ENCODE measurements around the gene PJVK. TPM values are rescaled to one million over a fixed set of nuclear protein-coding genes. Genes with fewer than 3 reads are reported as not detected.

The PJVK gene
- total RNA-seq, 1 donor from 2014 or later, result 2.0 TPM

DNA sequence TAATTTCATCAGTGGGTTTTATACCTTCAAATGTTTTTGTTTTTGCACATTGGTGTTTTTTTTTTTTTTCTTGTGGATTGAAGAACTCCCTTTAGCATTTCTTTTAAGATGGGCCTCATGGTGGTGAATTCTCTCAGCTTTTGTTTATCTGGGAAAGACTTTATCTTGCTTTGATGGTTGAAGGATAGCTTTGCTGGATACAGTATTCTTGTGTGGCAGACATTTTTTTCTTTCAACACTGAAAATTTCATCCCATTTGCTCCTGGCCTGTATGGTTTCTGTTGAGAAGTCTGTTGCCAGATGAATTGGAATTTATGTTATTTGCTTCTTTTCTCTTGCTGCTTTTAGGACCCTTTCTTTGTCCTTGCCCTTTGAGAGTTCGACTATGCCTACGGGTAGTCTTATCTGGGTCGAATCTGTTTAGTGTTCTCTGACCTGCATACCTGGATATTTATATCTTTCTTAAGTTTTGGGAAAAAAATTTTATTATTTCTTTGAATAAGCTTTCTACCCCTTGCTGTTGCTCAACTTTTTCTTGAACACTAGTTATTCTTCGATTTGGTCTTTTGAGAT, 25.8 kb upstream of the PJVK start:
- Mint-ChIP-seq H3K9me3 (ENCODE audit: unreplicated experiment) (peaks cover 7% of the 10 kb centered on the region), H3K36me3 (ENCODE audit: unreplicated experiment) (peaks cover 30% of the 10 kb centered on the region), H3K27me3 (ENCODE audit: unreplicated experiment) (no peaks in the 10 kb centered on the region), H3K4me3 (ENCODE audit: unreplicated experiment) (no peak overlapping the region), H3K27ac (ENCODE audit: unreplicated experiment) (no peak overlapping the region), H3K4me1 (ENCODE audit: low read depth, unreplicated experiment) (no peaks in the 10 kb centered on the region)
- no peak for TF ChIP-seq CTCF (IDR thresholded peaks at IDR 0.05; ENCODE audit: partially characterized antibody, unreplicated experiment)
- no peak for DNase-seq

- peaks cover 30% of the 10 kb centered on the region for H3K36me3 Mint-ChIP-seq (ENCODE audit: unreplicated experiment)
- H3K4me1 Mint-ChIP-seq (ENCODE audit: low read depth, unreplicated experiment), result no peaks in the 10 kb centered on the region
- DNase-seq, result no peak
- peaks cover 7% of the 10 kb centered on the region for H3K9me3 Mint-ChIP-seq (ENCODE audit: unreplicated experiment)
- H3K4me3 Mint-ChIP-seq (ENCODE audit: unreplicated experiment), result no peak overlapping the region
- no peak overlapping the region for H3K27ac Mint-ChIP-seq (ENCODE audit: unreplicated experiment)
- TF ChIP-seq CTCF (IDR thresholded peaks at IDR 0.05; ENCODE audit: partially characterized antibody, unreplicated experiment), result no peak
- no peaks in the 10 kb centered on the region for H3K27me3 Mint-ChIP-seq (ENCODE audit: unreplicated experiment)
Observed at GRCh38 chr2:178426388-178426787, 24.8 kb upstream of the PJVK start.

DNA sequence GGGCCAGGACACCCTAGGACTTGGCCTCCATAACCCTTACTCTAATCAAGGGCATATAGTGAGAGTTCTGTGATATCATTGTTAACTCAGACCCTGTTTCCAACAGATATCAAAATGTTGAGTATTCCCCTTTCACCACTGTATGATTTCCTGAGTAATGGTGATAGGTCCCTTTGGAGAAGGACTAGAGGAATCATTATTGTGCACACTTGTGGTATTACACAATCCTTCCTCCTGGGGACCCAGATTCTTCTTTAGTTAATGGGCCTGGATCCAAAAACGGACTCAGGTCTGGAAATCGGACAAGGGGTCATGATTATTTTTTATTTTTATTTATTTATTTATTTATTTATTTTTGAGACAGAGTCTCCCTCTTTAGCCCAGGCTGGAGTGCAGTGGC, 23.7 kb upstream of the PJVK start:
- Mint-ChIP-seq H3K4me3 (ENCODE audit: unreplicated experiment) (no peak overlapping the region), H3K4me1 (ENCODE audit: low read depth, unreplicated experiment) (no peaks in the 10 kb centered on the region), H3K9me3 (ENCODE audit: unreplicated experiment) (peaks cover 5% of the 10 kb centered on the region), H3K36me3 (ENCODE audit: unreplicated experiment) (peaks cover 30% of the 10 kb centered on the region), H3K27ac (ENCODE audit: unreplicated experiment) (no peak overlapping the region), H3K27me3 (ENCODE audit: unreplicated experiment) (no peaks in the 10 kb centered on the region)
- no peak for TF ChIP-seq CTCF (IDR thresholded peaks at IDR 0.05; ENCODE audit: partially characterized antibody, unreplicated experiment)
- no peak for DNase-seq

DNA sequence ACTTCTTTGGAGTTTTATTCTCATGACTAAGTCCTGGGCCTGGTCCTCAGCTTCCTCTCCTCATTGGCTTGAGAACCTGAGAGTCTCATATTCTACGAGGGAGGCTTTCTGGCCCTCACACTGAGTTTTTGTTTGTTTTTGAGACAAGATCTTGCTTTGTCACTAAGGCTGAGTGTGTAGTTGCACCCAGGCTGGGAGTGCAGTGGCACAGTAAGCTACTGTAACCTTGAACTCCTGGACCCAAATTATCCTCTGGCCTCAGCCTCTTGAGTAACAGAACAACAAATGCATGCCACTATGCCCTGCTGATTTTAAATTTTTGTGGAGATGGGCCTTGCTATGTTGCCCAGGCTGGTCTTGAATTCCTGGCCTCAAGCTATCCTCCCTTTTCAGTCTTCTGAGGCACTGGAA, 22.8 kb upstream of the PJVK start:
- Mint-ChIP-seq H3K9me3 (ENCODE audit: unreplicated experiment) (peaks cover 3% of the 10 kb centered on the region), H3K36me3 (ENCODE audit: unreplicated experiment) (peaks cover 30% of the 10 kb centered on the region), H3K27ac (ENCODE audit: unreplicated experiment) (no peak overlapping the region), H3K4me1 (ENCODE audit: low read depth, unreplicated experiment) (no peaks in the 10 kb centered on the region), H3K27me3 (ENCODE audit: unreplicated experiment) (no peaks in the 10 kb centered on the region), H3K4me3 (ENCODE audit: unreplicated experiment) (no peak overlapping the region)
- no peak for DNase-seq
- TF ChIP-seq CTCF (IDR thresholded peaks at IDR 0.05; ENCODE audit: partially characterized antibody, unreplicated experiment), result no peak

DNA sequence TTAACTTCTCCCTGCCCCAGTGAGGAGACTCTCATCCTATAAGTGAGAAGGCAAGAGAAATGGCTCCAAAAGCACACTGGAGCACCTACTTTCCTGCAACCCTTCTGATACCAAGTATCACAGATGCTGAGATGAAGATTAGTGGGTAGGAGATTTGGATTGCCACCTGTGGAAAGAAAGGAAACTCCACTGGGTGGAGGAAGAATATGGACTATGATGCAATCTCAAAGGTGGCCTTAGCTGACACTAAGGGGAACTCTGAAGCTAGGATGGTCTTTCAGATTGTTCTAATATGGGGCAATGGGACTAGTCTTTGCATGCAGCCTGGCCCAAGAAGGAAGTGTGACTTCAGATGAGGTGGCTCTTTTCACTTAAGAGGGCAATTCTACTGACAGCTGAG, 21.8 kb upstream of the PJVK start:
- peak overlapping the region; percentile 36 for H3K27ac Mint-ChIP-seq (ENCODE audit: unreplicated experiment)
- no peaks in the 10 kb centered on the region for H3K27me3 Mint-ChIP-seq (ENCODE audit: unreplicated experiment)
- no peak for DNase-seq
- peaks cover 28% of the 10 kb centered on the region for H3K36me3 Mint-ChIP-seq (ENCODE audit: unreplicated experiment)
- H3K4me1 Mint-ChIP-seq (ENCODE audit: low read depth, unreplicated experiment), result no peaks in the 10 kb centered on the region
- no peak overlapping the region for H3K4me3 Mint-ChIP-seq (ENCODE audit: unreplicated experiment)
- no peak for TF ChIP-seq CTCF (IDR thresholded peaks at IDR 0.05; ENCODE audit: partially characterized antibody, unreplicated experiment)
- H3K9me3 Mint-ChIP-seq (ENCODE audit: unreplicated experiment), result peaks cover 3% of the 10 kb centered on the region

All from glutamatergic neuron (in vitro differentiated cells).